ENCODE measurements around the gene CCDC142.

Gene CCDC142

DNA sequence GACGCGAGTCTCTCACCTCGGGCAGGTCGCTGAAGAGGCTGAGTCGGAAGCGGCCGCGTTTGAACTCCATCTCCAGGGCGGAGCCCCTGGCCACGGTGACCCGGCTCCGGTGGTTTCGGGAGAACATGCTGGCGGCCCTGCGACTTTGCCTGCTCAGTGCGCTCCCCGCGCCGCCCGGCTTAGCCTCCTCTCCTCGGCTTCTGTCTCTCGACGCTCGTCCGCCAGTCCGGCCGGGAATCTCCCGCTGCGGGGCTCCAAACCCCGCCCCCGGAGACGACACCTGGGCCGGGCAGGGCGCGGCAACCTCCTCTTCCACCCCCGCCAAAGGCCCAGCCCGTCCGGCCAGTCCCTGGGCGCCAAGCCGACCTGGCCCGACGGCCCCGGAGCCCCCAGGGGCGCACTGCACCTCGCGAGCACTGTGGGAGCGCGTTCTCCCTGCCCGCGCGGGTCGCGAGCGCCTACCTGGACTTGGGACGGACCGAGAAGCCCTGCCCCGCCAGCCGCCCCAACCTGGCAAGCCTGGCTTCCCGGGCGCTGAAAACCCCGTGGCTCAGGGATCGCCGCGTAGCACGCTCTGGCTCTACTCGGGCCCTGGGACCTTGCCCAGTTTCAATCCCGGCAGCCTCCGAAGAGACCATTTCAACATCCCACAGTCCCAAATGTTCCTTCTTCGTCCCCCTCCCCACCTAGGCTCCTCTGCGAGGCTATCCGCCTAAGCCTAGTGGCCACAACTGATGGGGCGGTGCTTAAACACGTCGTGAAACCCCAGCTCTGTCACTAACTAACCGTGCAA, 40.9 kb downstream of the CCDC142 start, which contains the start of gene RTKN:
TSS of gene RTKN (minus strand) at position 248 of the 793 bp plus-strand sequence. CDS start at position 127, 121 bp downstream.
- DNase-seq = no peak

DNA sequence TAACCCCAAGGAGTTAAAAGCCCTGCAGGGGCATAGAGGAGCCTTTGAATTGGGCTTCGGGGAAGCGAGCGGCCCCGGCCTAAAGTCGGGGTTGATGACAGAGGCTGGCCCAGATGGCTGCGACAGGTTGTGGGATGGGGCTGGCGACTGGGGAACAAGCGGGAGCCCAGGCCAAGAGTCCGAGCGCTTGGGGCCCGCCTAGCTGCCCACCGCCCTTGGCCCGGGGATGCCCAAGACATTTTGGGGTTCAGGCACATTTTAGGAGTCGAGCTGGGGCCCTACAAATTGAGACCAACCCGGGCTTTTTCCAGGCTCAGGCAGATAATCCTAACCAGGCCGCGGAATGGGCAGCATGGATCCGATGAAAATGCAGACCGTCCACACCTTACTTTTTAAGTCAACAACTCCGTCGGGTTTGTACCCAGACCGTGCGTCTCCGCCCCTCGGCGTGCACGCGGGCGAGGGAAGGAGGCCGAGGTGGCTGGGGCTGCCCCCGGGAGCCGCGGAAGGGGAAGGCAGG, 41.6 kb downstream of the CCDC142 start:
- DNase-seq = no peak

DNA sequence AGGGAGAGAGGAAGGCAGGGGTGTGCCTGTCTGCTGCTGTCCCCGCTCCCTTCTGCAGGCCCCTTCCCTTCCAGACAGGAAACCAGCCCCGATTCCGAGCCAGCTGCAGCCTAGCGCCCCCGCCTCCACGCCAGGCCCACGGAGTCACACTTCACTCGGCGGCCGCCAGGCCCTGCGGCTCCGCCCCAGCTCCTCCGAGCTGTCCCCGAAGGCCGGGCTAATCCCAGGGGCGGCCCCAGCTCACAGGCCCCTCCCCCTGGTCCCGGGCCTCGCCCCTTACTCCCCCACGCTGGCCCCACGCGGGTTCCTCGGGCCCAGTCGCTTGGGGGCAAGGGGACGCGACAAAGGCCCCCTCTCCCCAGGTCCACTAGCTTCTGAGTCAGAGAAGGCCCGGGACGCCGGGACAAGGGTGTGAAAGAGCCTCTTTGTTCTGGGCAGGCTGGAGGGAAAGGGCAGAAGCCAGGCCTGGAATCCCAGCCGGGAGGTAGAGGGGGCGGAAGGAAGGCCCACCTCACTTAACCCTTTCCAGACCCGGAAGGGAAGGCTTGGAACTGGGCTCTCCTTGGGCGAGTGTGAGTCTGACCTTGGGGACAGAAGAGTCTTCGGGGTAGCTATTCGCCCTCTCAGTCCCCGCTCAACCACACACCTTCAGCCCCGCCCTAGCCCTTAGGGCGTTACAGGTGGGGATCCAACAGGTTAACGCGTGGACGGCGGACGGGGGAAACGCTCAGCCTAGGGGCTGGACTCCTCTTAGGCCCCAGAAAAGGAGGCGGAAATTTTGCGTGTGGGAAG, 42.2 kb downstream of the CCDC142 start:
- DNase-seq = peak; percentile 47

DNA sequence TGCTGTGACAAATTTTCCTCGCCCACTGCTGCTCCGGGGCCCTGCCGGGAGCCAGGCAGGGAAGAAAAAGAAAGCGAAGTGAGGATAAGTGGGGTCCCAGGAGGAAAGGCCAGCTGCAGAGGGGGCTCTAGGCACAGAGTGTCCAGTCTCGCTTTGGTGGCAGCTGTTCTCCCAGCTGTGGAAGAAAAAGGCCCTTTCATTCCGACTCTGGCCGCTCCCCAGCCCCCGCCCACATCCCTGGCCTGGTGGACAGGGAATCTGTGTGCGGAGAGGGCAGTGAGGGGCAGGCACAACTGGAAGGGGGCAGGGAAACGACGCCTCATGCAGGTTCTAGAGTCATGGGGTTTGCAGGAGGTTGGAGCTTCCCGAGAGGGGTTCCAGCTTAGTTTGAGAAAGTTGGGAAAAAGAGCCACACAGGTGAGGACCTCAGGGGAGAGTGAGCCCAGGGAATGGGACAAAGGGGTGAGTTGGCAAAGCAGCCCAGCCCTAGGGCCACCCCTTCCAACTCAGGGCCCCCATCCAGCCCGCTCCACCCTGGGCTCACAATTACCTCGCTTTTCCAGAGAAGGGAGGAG, 42.9 kb downstream of the CCDC142 start:
- no peak for DNase-seq

DNA sequence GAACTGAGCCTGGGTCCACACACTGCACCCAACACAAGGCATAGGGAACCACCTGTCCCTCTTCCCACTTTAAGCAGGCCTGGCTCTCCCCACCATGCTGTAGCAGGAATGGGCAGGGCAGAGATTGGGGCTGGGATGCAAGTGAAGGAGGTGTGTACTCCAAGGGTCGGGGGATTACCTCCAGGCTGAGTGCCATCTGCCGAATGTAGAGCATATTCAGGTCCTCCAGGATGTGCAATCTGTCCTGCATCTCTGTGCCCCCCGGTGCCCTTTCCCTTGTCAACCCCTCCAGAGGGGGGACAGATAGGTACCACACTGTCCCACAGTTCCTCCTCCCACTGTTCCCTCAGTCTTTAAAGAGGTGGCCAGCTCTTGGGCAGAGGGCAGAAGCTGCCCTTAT, 43.4 kb downstream of the CCDC142 start:
- peak; percentile 76 for DNase-seq

DNA sequence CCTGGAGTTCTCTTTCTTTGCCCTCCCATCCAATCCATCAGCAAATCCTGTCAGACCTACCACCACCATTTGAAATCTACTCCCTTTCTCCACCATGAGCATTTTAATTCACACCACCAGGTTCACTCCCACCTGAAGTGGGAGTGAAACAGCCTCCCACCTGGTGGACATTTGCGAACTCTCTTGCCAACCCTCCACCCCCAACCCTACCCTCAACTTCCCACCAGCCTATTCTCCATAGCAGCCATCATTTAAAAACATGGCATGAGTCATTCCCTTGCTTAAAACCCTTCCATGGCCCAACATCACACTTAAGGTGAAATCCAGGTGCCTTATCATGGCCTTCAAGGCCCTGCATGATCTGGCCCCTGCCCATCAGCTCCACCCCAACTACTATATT, 44.5 kb downstream of the CCDC142 start:
- no peak for DNase-seq

DNA sequence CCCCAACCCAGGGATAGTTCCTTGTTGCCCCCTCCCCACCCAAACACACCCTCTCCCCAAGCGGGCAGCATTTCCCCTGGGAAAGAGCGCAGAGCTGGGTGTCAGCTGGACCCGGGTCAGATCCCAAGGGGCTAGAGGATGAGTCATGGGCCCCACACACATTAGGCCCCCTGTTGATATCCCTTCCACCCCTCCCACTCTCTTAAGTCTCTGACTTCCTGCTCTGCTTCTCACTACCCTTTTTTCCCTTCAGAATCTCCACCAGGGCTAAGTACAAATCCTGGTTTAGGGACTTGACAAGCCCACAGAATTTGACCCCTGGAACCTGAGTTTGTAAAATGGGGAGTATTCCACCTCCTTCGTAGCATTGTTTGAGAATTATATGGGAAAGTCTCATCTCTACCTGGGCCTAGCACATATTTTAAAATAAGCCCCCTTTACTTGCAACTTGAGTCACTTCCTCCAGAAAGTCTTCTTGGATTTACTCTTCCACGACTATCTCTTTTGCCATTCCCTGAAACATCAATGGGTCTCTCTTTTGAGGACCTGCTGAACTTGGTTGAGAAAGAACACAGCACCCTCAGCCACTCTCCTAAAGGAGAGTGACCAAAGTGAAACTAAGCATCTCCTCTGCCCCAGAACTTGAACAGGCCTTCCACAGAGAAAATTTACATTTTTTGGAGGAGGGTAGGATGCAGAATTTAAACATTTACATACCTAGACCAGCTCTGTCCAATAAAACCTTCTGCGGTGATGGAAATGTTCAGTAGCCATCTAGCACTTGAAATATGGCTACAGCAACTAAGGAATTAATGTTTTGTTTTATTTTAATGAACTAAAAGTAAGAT, 45.7 kb downstream of the CCDC142 start:
- DNase-seq = no peak

DNA sequence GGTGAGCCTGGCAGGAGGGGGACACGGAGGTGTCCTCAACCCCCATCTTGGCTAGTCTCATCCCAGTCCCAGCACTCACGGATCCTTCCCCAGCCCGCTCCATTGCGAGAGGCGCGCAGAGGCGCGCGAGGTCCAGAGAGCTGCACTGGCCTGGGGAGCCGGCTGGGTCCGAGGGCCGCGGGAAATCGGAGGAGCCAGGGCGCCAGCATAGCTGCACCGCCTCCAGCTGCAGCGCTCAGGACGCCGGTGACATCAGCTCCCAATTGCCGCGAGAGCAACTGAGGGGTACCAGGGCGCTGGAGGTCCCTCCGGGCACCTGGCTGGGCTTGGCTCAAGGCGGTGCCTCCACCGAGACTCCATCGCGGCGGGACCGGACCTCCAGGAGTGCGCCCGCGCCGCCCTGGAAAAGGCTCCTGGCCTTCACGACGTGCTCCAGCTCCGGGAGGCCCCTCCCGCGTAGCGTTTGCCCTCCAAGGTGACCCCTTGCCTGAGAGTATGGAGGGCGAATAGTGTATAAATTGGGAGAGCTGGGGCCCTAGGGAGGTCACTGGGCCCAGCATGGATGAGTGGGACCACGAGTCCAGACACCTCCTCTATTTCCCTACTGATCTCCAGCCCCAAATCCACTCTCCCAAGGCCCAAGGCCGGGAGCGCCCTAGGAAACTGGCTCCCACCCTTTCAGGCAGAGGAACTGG, 46.5 kb downstream of the CCDC142 start:
- DNase-seq = no peak

DNA sequence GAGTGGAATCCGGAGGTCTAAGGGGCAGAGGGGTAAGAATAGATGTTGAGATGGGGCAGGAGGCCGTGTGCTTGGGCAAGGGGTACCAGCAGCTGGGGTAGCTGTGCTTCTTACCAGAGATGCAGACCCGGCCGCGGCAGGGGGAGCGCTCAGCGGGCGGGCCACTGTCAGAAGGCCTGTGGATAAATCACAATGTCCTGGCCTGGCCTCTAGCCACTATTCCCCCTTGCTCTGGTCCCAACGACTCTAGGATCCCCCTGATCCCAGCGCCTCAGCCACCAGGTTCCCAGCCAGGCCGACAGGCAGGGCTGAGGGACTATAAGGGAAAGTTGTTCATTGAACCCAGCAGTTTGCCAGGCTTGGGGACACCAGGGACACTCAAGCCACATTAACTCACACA, 52.3 kb downstream of the CCDC142 start:
- no peak for DNase-seq

DNA sequence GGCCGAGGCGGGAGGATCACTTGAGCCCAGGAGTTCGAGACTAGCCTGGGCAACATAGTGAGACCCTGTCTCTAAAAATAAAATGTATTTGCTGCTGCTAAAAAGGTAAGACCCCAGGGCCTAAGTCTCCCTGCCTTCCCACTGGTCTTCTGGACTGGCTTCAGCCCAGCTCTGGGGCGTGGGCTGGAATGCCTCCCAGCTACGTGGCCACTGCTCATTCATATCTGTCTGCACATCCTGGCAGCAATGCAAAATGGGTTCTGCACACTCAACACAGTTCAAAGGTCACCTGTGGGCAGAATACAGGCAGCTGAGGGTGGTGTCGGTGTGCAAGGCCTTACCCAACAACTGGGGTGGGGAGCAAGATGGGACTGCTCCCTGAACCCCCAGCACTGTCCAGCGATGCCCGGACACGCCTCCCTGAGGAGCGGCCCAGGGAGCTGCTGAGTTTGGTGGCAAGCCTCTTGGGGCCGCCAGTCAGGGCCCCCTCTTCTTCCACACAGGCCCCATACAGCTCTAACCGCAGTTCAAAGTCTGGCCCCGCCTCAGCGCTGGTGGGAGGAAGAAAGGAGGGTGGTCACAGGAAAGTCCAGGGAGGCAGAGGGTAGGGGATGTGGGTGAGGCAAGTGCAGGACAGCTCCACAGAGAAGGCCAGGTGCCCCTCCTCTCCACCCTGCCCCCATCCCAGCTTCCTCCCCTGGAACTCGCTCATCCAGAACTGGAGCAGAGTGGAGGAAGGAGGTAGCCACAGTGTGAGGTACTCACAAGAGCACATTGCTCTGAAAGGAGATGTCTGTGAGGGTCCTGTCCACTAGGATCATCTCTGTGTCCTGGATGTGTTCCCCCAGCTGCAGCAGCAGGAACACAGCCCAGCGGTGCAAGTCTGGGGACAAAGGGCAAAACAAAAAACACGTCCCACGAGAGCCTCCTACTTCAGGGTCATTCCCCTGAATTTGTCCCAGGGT, 53.0 kb downstream of the CCDC142 start:
- no peak for DNase-seq

DNA sequence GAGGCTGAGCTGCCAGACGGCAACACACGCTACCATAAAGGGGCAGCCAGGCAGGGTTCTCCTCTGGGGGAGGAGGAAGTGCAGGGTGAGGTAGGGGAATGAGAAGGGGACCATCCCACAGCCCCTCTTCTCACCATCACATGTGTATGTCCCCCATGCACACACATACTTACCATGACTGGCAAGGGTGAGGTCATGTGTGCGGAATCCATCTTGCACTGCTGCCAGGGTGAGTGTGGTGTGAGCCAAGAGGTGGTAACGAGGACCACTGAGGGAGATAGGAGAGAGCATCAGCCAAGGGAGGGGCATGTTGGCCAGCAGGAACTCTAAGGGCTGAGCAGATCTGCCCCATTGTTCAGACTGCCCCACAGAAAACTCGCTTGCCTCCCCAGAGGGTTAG, 54.1 kb downstream of the CCDC142 start:
- DNase-seq = no peak

DNA sequence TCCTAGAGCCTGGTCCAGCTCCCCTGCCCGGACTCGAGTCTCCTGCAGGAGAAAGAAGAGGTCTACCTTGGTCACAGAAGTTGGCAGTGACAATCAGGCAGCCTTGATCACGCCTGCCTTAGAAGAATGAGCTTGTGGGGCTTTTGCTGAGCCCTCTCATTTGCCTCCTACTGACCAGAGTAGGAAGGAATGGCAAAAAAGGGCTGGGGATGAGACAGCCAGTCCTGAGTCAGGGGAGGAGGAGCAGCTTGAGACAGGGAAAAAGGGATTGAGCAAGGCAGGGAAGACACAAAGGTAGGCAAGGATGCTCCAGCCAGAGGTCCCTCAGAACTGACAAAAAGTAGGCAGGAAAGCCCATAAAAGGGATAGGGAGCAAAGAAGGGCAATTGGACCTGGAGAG, 55.2 kb downstream of the CCDC142 start:
- DNase-seq = no peak

DNA sequence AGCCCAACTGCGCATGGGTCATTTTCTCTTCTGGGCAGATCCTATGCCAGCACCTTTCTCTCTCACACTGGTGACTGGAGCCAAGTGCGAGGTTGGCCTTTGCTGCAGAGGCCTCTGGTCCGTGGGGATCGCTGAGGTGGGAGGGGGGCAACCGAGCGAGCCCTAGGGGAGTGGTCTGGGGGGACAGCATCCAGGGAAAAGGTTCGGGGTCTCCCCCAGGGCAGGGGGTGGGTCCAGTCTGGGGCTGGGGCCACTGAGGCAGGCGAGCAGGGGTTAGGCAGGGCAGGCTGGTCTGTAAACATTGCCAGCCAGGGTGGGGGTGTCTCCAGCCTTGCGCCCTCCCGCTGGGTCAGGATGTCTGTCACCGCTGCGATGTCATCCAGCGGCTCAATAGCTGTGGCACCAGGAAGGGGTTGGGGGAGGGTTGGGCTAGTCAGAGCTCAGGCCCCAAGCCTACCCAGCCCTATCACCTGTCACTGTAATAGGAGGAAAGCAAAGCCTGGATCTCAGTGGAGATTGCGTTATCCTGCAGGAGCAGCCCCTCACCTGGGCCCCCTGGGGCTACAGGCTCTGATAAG, 56.5 kb downstream of the CCDC142 start:
- DNase-seq = no peak

DNA sequence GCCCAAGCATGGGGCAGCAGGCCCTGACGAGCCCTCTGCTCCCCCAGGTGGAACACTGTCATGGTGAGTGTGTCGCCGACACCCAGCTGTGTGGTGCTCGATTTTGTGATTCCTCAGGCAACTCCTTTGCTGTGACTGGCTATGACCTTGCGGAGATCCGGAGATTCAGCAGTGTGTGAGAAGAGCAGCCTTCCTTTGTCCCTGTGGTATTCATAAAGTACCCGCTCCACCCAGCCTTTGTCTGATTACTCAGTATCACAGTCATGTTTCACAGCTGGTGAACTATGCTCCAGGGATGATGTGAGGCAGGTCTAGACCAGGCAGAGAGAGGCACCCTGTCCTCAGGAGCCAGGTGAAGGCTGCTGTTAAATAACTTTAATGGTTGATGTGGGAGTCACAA, 57.3 kb downstream of the CCDC142 start:
- no peak for DNase-seq

DNA sequence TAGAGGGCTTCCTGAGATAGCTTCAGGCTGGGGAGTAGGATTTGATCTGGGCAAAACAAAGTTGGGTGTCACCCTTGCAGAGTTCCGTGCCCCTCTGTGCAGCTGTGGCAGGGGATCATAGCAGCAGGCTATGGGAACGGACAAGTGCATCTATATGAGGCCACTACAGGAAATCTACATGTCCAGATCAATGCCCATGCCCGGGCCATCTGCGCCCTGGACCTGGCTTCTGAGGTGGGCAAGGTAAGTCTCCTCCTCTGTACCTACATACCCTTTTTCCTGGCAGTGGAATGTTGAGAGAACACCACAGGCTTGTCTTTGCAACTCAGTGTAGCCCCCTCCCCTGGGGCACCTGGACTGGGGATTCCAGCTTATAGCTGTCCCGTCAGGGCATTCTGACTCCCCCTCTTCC, 57.8 kb downstream of the CCDC142 start:
- DNase-seq = no peak

DNA sequence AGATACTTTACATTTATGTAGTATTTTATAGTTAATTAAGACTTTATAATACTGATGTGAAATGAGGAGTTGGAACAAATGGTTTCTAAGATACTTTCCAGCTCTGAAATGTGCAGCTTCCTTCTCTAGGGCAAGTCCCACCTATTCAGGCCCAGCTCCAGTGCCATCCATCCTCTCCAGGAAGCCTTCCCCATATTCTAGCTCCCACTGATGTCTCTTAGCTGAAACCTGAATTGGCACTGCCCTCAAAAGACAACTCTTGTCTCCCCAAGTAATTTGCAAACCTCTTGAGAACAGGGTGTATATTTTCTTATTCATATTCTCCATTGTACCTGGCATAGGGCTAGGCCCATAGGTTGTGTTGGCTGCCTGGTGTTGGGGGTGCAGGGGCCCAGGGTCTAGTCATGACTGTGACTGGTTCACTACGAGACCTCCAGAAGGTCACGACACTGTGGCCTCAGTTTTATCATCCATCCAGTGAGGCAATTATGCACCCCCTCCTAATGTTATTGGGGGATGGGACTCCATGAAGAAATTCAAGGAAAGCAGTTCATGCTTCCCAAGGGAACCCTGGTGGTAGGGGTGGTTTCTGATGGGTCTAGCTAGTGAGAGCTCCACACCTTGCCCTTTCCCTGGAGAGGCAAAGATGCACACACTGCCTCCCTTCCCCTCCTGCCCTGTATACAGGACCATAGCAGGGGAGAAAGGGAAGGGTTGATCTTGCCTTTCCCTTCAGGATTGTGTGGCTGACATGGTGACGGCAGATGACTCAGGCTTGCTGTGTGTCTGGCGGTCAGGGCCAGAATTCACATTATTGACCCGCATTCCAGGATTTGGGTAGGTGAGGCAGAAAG, 58.4 kb downstream of the CCDC142 start:
- DNase-seq = no peak
